AG04449 (cell line): Measurements from ENCODE around the gene ZNF135.

Source experiments
- CTCF ChIA-PET: fragments of 350-600 bp; formaldehyde crosslinking; extraction: SDS; loops from one replicate; lab custom pipeline; 2021; ENCODE audit warnings: antibody characterized with exemption; lab: Yijun Ruan, JAX
- POLR2A ChIA-PET: fragments of 400-600, 350-600 bp; formaldehyde crosslinking; extraction: SDS; loops from one replicate; lab custom pipeline; 2020; ENCODE audit warnings: antibody characterized with exemption, inconsistent platforms; lab: Yijun Ruan, JAX
- DNase-seq: peaks from one replicate; pipeline ENCODE4 v3.0.0-alpha.2; 2010; ENCODE audit warnings: low read depth, low spot score
- H3K4me3 ChIP-seq: 2 replicates; pipeline ENCODE4 v1.5.1; 2011; ENCODE audit warnings: low read depth, mild to moderate bottlenecking, control low read depth, low read length
- TF ChIP-seq, protein P1 (sequence below): IDR thresholded peaks from one replicate; pipeline ENCODE4 v1.5.1; 2011; ENCODE audit warnings: mild to moderate bottlenecking, moderate library complexity, low read length, control low read depth, inconsistent platforms; ENCODE audit not compliant: insufficient read depth; ENCODE audit errors: missing control alignments

Gene ZNF135

DNA sequence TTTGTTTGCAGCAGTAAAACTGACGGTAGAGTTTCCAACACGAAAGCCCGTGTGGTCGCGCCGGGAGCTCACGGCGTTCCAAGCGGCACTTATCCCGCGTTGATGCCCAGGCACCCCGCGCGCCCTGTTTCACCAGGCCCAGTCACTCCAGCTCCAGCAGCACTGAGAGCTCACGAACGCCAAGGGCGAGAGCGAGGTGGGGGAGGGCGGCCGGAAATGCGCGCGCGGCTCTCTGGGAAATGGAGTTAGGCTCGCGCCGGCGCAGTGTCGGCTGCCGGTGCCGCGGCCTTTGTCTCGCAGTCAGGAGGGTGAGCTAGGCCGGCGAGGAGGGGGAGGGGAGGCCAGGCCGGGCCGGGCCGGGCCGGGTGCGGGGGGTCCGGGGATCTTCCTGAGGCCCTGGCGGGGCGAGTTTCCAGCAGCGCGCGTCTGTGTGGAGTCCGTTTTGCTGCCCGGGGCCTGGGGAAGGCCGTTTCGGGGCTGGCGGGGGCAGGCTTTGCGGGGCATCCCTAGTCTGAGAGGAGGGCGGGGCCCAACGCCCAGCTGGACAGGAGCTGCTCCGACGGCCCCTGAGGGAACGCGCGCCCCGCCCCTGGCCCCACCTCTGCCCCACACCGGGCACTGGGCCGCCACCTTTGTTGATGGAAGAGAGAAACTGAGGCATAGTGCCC is at the start of gene ZNF135:
Gene ZNF135, plus strand, starts transcription at position 280 of the 668 bp plus-strand sequence. CDS start 721 bp downstream, outside the sequence.
- POLR2A ChIA-PET = no interaction called here
- peak; percentile 1 for DNase-seq
- peak within 1 kb of the TSS; percentile 57 for H3K4me3 ChIP-seq
- CTCF ChIA-PET = no interaction called here
- TF ChIP-seq, protein P1, sequence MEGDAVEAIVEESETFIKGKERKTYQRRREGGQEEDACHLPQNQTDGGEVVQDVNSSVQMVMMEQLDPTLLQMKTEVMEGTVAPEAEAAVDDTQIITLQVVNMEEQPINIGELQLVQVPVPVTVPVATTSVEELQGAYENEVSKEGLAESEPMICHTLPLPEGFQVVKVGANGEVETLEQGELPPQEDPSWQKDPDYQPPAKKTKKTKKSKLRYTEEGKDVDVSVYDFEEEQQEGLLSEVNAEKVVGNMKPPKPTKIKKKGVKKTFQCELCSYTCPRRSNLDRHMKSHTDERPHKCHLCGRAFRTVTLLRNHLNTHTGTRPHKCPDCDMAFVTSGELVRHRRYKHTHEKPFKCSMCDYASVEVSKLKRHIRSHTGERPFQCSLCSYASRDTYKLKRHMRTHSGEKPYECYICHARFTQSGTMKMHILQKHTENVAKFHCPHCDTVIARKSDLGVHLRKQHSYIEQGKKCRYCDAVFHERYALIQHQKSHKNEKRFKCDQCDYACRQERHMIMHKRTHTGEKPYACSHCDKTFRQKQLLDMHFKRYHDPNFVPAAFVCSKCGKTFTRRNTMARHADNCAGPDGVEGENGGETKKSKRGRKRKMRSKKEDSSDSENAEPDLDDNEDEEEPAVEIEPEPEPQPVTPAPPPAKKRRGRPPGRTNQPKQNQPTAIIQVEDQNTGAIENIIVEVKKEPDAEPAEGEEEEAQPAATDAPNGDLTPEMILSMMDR = no peak

DNA sequence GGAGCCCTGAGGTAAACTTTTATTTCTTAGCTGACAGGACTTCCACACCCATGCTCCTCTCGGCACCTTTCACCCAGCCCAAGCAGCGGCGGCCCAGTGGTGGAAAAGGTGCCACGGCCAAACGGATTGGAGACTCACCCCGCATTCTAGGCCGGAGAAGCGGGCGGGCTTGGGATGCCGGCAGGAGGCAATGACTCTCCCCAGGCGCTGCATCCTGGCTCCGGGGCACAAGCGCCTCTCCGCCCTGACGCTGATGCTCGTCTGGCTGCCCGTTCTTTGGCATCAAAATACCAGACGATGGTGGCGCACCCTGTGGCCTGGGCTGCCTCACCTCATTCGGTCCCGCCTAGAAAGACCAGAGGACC is 49.8 kb upstream of the ZNF135 start:
- DNase-seq = no peak
- TF ChIP-seq, protein P1 = no peak
- ChIA-PET POLR2A (no interaction called here), CTCF (no interaction called here)
- H3K4me3 ChIP-seq = peak overlapping the region; percentile 54

DNA sequence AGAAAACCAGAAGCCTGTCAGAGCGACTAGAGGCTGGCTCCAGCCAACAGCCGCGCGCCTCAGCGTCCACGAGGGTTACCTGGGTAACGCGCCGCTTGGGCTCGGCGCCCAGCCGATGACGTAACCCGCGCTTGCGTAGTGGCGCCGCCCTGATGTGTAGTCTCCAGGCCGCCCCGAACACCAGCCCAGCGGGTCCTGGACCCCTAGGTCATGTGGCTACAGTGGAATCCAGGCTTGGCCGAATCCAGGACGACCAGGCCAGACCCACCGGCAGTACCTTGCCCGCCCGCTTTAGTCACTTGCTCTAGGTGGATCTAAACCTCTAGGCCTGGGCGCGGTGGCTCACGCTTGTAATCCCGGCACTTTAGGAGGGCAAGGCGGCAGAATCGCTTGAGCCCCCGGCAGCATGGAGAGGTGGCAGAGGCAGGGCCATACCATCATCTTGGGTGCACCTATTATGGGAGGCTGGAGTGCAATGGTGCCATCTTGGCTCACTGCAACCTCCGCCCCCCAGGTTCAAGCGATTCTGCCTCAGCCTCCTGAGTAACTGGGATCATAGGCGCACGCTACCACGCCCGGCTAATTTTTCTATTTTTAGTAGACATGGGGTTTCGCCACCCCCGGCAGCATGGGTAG is 49.3 kb upstream of the ZNF135 start:
- ChIA-PET POLR2A (no interaction called here), CTCF (no interaction called here)
- H3K4me3 ChIP-seq = peak overlapping the region; percentile 54
- DNase-seq = no peak
- TF ChIP-seq, protein P1 = no peak

DNA sequence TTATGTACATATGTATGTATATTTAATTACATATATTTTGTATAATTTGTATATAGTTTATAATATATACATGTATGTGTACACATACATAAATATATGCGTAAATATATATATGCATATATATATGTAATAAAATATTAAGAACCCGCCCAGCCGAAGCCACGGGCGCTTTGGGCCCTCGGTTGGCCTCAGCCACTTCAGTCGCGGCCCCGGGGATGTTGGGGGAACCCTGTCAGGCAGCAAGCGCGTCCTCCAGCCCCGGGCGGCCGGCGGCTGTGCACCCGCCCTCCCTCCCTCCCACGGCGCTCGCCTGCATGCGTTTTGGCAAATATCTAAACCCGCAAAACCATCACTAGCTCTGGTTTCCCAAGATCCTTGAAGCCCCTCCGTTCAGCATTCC is 48.6 kb upstream of the ZNF135 start:
- H3K4me3 ChIP-seq = no peak overlapping the region
- no peak for DNase-seq
- ChIA-PET POLR2A (no interaction called here), CTCF (no interaction called here)
- TF ChIP-seq, protein P1 = no peak

DNA sequence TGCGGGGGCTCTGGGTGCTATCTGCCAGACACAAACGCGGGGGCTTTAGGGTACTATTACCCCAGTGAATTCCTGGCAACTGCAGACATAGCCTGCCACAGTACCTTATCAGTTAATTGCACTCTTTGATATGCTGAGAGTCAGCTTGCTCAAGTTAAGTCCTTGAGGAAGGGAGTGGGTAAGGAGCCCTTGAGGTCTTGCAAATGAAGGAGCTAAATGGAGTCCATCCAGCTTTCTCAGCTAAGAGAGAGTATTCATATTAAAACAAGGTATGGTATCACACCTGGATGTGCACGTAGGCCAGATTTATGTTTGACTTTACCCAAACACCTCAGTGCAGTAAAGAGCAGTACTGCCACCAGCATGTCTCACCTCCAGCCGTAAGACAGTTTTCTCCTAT is 44.9 kb upstream of the ZNF135 start:
- CTCF ChIA-PET = no interaction called here
- DNase-seq = no peak
- H3K4me3 ChIP-seq = no peak overlapping the region
- TF ChIP-seq, protein P1 = no peak
- POLR2A ChIA-PET = no interaction called here

DNA sequence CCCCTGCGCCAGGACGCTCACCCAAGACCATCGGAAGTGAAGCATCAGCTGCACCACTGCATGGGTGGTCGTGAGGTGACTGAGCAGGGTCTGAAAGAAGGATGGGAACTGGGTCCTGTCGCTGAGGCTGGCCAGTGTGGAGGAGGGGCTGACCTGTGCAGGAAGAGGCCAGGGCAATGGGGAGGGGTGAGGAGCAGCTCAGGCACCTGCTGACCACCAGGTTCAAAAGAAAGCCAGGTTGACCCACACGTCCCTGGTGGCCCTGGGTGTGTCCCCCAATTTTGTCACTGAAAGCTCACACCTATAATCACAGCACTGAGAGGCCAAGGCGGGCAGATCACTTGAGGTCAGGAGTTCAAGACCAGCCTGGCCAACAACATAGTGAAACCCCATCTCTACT is 39.0 kb upstream of the ZNF135 start:
- POLR2A ChIA-PET = no interaction called here
- CTCF ChIA-PET = no interaction called here

More for the DNA sequence above, 39.0 kb upstream of the ZNF135 start:
- TF ChIP-seq, protein P1 = no peak
- no peak overlapping the region for H3K4me3 ChIP-seq
- DNase-seq = no peak
